HCT116 (cell line): Measurements from ENCODE around the gene PAX5. TPM values are rescaled to one million over a fixed set of nuclear protein-coding genes. Genes with fewer than 3 reads are reported as not detected.

Source experiments
- ATAC-seq: fragments of 200-7000 bp; cut with Tn5 transposase; 2 replicates; pipeline ENCODE4 v1.9.1; 2020; ENCODE audit warnings: mild to moderate bottlenecking, moderate library complexity
- BruUV-seq: library from RNA; stranded (reverse); fragments of 400-500 nt; replicated peaks from 2 replicates; lab custom pipeline; 2021; lab: Mats Ljungman, UMichigan
- CTCF ChIA-PET: fragments of 300-600 bp; sonication (Branson Sonifier 250); formaldehyde crosslinking; loops from one replicate; lab custom pipeline; 2021; ENCODE audit warnings: antibody characterized with exemption; lab: Charles Lee
- POLR2A ChIA-PET: fragments of 300-600, 350-600 bp; sonication (Branson Sonifier 250); formaldehyde crosslinking; loops from one replicate; lab custom pipeline; 2021; ENCODE audit warnings: antibody characterized with exemption; lab: Charles Lee
- RAD21 ChIA-PET, 2 experiments: fragments of 300-600 bp; sonication (Branson Sonifier 250); formaldehyde crosslinking; loops; one replicate each; lab custom pipeline; 2023; ENCODE audit warnings: low total read pairs in 2 of 2; ENCODE audit not compliant: uncharacterized antibody in 2 of 2, unreplicated experiment in 2 of 2, low non-redundant PET in 1 of 2; lab: Charles Lee
- DNase-seq: peaks from one replicate; pipeline ENCODE4 v3.0.0-alpha.2; 2010; ENCODE audit warnings: low read depth, low spot score
- H2AFZ ChIP-seq: fragments of 200-600 bp; shearing (Covaris generic), sonication (generic); 2 replicates; pipeline ENCODE4 v1.6.1; 2017; ENCODE audit warnings: low read depth, mixed run types, mixed read lengths, antibody characterized with exemption, low read length; ENCODE audit not compliant: poor library complexity, severe bottlenecking
- H3K27ac ChIP-seq: 2 replicates; pipeline ENCODE4 v1.5.1; 2012; ENCODE audit warnings: low read depth, low read length
- H3K27me3 ChIP-seq: fragments of 200-600 bp; sonication (generic); 2 replicates; pipeline ENCODE4 v1.6.1; 2016; ENCODE audit warnings: mixed run types, low read length, mixed read lengths; ENCODE audit not compliant: insufficient read depth
- H3K36me3 ChIP-seq, 2 experiments: fragments of 200-500 bp in 1 of 2; fragments of 200-600 bp in 1 of 2; sonication (Bioruptor generic) in 1 of 2; sonication (generic) in 1 of 2; 2 replicates each; pipeline versions ENCODE4 v1.5.1 to v1.6.1; 2014 to 2016; ENCODE audit warnings: low read length in 2 of 2, inconsistent platforms in 1 of 2, mixed read lengths in 1 of 2, mixed run types in 1 of 2; ENCODE audit not compliant: insufficient read depth in 2 of 2, control insufficient read depth in 1 of 2
- H3K4me1 ChIP-seq, 2 experiments: fragments of 200-600 bp in 1 of 2; sonication (generic) in 1 of 2; 2 replicates each; pipeline versions ENCODE4 v1.5.1 to v1.6.1; 2012 to 2017; ENCODE audit warnings: low read length in 2 of 2, inconsistent platforms in 1 of 2, mild to moderate bottlenecking in 1 of 2, mixed read lengths in 1 of 2, mixed run types in 1 of 2, moderate library complexity in 1 of 2; ENCODE audit not compliant: insufficient read depth in 2 of 2, control insufficient read depth in 1 of 2
- H3K4me2 ChIP-seq: fragments of 200-600 bp; sonication (generic); 2 replicates; pipeline ENCODE4 v1.6.1; 2017; ENCODE audit warnings: mixed run types, low read length, mixed read lengths
- H3K4me3 ChIP-seq, 2 experiments: fragments of 200-600 bp in 1 of 2; sonication (generic) in 1 of 2; replicated peaks in 1 of 2; 2 replicates each; pipeline ENCODE4 v1.5.1; 2011 to 2016; ENCODE audit warnings: low read length in 2 of 2, control low read depth in 1 of 2, low read depth in 1 of 2, mild to moderate bottlenecking in 1 of 2, mixed read lengths in 1 of 2, mixed run types in 1 of 2
- H3K79me2 ChIP-seq: fragments of 200-600 bp; sonication (generic); 2 replicates; pipeline ENCODE4 v1.6.1; 2017; ENCODE audit warnings: mild to moderate bottlenecking, mixed run types, low read length, moderate library complexity, mixed read lengths; ENCODE audit not compliant: insufficient read depth
- H3K9ac ChIP-seq: fragments of 200-600 bp; sonication (generic); 2 replicates; pipeline ENCODE4 v1.6.1; 2016; ENCODE audit warnings: low read length, mixed read lengths
- H3K9me2 ChIP-seq: fragments of 200-600 bp; sonication (generic), shearing (Covaris generic); 2 replicates; pipeline ENCODE4 v1.6.1; 2017; ENCODE audit warnings: mixed run types, mild to moderate bottlenecking, moderate library complexity; ENCODE audit not compliant: insufficient read depth
- H3K9me3 ChIP-seq, 2 experiments: fragments of 200-500 bp in 1 of 2; fragments of 200-600 bp in 1 of 2; sonication (Bioruptor generic) in 1 of 2; sonication (generic) in 1 of 2; 2 replicates each; pipeline ENCODE4 v1.6.1; 2014 to 2017; ENCODE audit warnings: low read length in 2 of 2, mixed read lengths in 2 of 2, inconsistent platforms in 1 of 2, low read depth in 1 of 2, mild to moderate bottlenecking in 1 of 2, mixed run types in 1 of 2, moderate library complexity in 1 of 2; ENCODE audit not compliant: control insufficient read depth in 1 of 2, insufficient read depth in 1 of 2
- H4K20me1 ChIP-seq: fragments of 200-600 bp; sonication (generic), shearing (Covaris generic); 2 replicates; pipeline ENCODE4 v1.6.1; 2017; ENCODE audit warnings: mixed run types, mild to moderate bottlenecking, moderate library complexity; ENCODE audit not compliant: insufficient read depth
- CBX3 ChIP-seq: IDR thresholded peaks from 2 replicates; pipeline ENCODE4 v1.6.1; 2012; ENCODE audit warnings: low read depth
- EZH2phosphoT487 ChIP-seq: fragments of 200-600 bp; IDR thresholded peaks from 2 replicates; pipeline ENCODE4 v1.6.1; 2018; ENCODE audit warnings: antibody characterized with exemption, borderline replicate concordance
- JUND ChIP-seq: IDR thresholded peaks from 2 replicates; pipeline ENCODE4 v1.6.1; 2012
- POLR2A ChIP-seq: IDR thresholded peaks from 2 replicates; pipeline ENCODE4 v1.7.0; 2011; ENCODE audit warnings: borderline replicate concordance; ENCODE audit not compliant: insufficient read depth, insufficient read length; ENCODE audit errors: extremely low read depth
- POLR2AphosphoS5 ChIP-seq: IDR thresholded peaks from 2 replicates; pipeline ENCODE4 v1.6.1; 2011; ENCODE audit warnings: mild to moderate bottlenecking, low read depth, low read length, moderate library complexity
- RAD21 ChIP-seq: IDR thresholded peaks from 2 replicates; pipeline ENCODE4 v1.6.1; 2012; ENCODE audit warnings: low read depth, mild to moderate bottlenecking
- REST ChIP-seq: IDR thresholded peaks from 2 replicates; pipeline ENCODE4 v1.6.1; 2012; ENCODE audit warnings: low read depth
- SP1 ChIP-seq: IDR thresholded peaks from 2 replicates; pipeline ENCODE4 v1.6.1; 2012; ENCODE audit warnings: low read depth
- SRF ChIP-seq: IDR thresholded peaks from 2 replicates; pipeline ENCODE4 v1.6.1; 2012; ENCODE audit warnings: low read depth
- TCF7L2 ChIP-seq: IDR thresholded peaks from 2 replicates; pipeline ENCODE4 v1.7.0; 2011; ENCODE audit warnings: borderline replicate concordance, inconsistent platforms; ENCODE audit not compliant: insufficient read depth, insufficient read length; ENCODE audit errors: extremely low read depth
- ZBTB33 ChIP-seq: IDR thresholded peaks from 2 replicates; pipeline ENCODE4 v1.6.1; 2011; ENCODE audit warnings: mild to moderate bottlenecking, low read length, moderate library complexity; ENCODE audit not compliant: insufficient replicate concordance; ENCODE audit errors: extremely low read depth
- ZFX ChIP-seq: fragments of 450-650 bp; IDR thresholded peaks from 2 replicates; pipeline ENCODE4 v1.6.1; 2017
- intact Hi-C: fragments of 100-400 bp; cut with micrococcal nuclease; formaldehyde crosslinking; loops from 2 replicates; pipeline ENCODE4 v1.10.0; 2022
- total RNA-seq: library from RNA; stranded (reverse); gene quantifications from one replicate; pipeline ENCODE4 v1.2.1, GENCODE V29; 2021; ENCODE audit not compliant: unreplicated experiment

PAX5 gene
- total RNA-seq, 1 experiment from 2014 or later: 0.17 TPM

GRCh38 chr9:37031081-37031480 is 3.0 kb downstream of the PAX5 start:
- H3K9me3 ChIP-seq: no peaks in the 10 kb centered on the region
- no peaks in the 10 kb centered on the region for H4K20me1 ChIP-seq
- no peaks in the 10 kb centered on the region for H3K36me3 ChIP-seq
- ChIA-PET POLR2A (no interaction called here), RAD21 (no interaction called here), CTCF (no interaction called here)
- BruUV-seq: no TSS peak
- H3K9ac ChIP-seq: no peak overlapping the region
- no peak overlapping the region for H2AFZ ChIP-seq
- H3K27me3 ChIP-seq: no peaks in the 10 kb centered on the region
- H3K4me2 ChIP-seq: no peak overlapping the region
- peaks cover 0 to 6% of the 10 kb centered on the region in 2 experiments; a peak in 2 of 4 replicates for H3K4me1 ChIP-seq
- TF ChIP-seq TCF7L2 (no peak), JUND (no peak), REST (no peak), POLR2AphosphoS5 (no peak), POLR2A (no peak), EZH2phosphoT487 (no peak), ZBTB33 (no peak), SRF (no peak), SP1 (no peak), CBX3 (no peak), RAD21 (no peak), ZFX (no peak)
- TF ChIP-seq, all 23 proteins: peak for 0
- ATAC-seq (no peak), DNase-seq (no peak)
- Histone ChIP-seq H3K79me2 (no peaks in the 10 kb centered on the region), H3K4me3 (no peak overlapping the region), H3K9me2 (no peaks in the 10 kb centered on the region), H3K27ac (no peak overlapping the region)
- intact Hi-C loops: no loop called here
